C4-2B (cell line): ENCODE results near the gene BTK.

ENCODE experiments used
- H3K27ac ChIP-seq: fragments of 450-650 bp; 2 replicates; pipeline ENCODE4 v1.5.1; 2017
- CTCF ChIP-seq: fragments of 450-650 bp; conservative IDR thresholded peaks from 2 replicates; pipeline ENCODE4 v1.5.1; 2017; ENCODE audit warnings: mild to moderate bottlenecking
- ZFX ChIP-seq: fragments of 450-650 bp; IDR thresholded peaks from 2 replicates; pipeline ENCODE4 v1.6.1; 2017

Gene BTK

GRCh38 chrX:101385795-101386541, at the start of gene BTK:
BTK (minus strand) TSS chrX:101386191; CDS start chrX:101375284, 10,907 bp downstream.
- no peak within 1 kb of the TSS for H3K27ac ChIP-seq
- no peak for TF ChIP-seq CTCF

GRCh38 chrX:101430457-101431078, 44.6 kb upstream of the BTK start:
- no peak overlapping the region for H3K27ac ChIP-seq
- TF ChIP-seq CTCF, result no peak
- no peak for TF ChIP-seq ZFX

- TF ChIP-seq CTCF (no peak), ZFX (no peak)
- H3K27ac ChIP-seq, result no peak overlapping the region
Measured at GRCh38 chrX:101429934-101430333, 43.9 kb upstream of the BTK start.

GRCh38 chrX:101427954-101428353, 42.0 kb upstream of the BTK start:
- TF ChIP-seq ZFX, result no peak
- TF ChIP-seq CTCF, result no peak

GRCh38 chrX:101419489-101419888, 33.5 kb upstream of the BTK start:
- TF ChIP-seq CTCF, result no peak
- no peak for TF ChIP-seq ZFX
- no peak overlapping the region for H3K27ac ChIP-seq

More at GRCh38 chrX:101427954-101428353, 42.0 kb upstream of the BTK start:
- H3K27ac ChIP-seq, result no peak overlapping the region

- TF ChIP-seq CTCF, result no peak
- TF ChIP-seq ZFX, result no peak
- H3K27ac ChIP-seq, result no peak overlapping the region
Measured at GRCh38 chrX:101417981-101418841, 32.2 kb upstream of the BTK start.

- no peak for TF ChIP-seq ZFX
- H3K27ac ChIP-seq, result no peak overlapping the region
Measured at GRCh38 chrX:101417190-101417589, 31.2 kb upstream of the BTK start.
